Muscle layer of duodenum (tissue), 2 donors: ENCODE data around the gene OR4S1.
"Not testable (repeated sequence)": the region's sequence is repeated elsewhere in the genome, so short reads cannot be mapped to it uniquely, and the experiment has no call there.

ENCODE experiments used
- H3K27ac ChIP-seq: one replicate; pipeline ENCODE4 v1.7.0; 2013; ENCODE audit warnings: mild to moderate bottlenecking, low read length
- H3K27me3 ChIP-seq: one replicate; pipeline ENCODE4 v1.7.0; 2013; ENCODE audit warnings: low read depth, mild to moderate bottlenecking, control low read depth, low read length
- H3K36me3 ChIP-seq, 2 donors: one replicate each; pipeline ENCODE4 v1.7.0; 2013; ENCODE audit warnings: low read length in 2 of 2, control low read depth in 1 of 2, mild to moderate bottlenecking in 1 of 2; ENCODE audit not compliant: insufficient read depth in 2 of 2, control insufficient read depth in 1 of 2
- H3K4me1 ChIP-seq, 2 donors: one replicate each; pipeline ENCODE4 v1.7.0; 2013; ENCODE audit warnings: low read length in 2 of 2, mild to moderate bottlenecking in 2 of 2, control low read depth in 1 of 2, moderate library complexity in 1 of 2; ENCODE audit not compliant: insufficient read depth in 2 of 2, control insufficient read depth in 1 of 2
- H3K4me3 ChIP-seq, 2 donors: one replicate each; pipeline ENCODE4 v1.7.0; 2013; ENCODE audit warnings: low read length in 2 of 2, low read depth in 1 of 2, mild to moderate bottlenecking in 1 of 2
- H3K9me3 ChIP-seq, 2 donors: one replicate each; pipeline ENCODE4 v1.7.0; 2013; ENCODE audit warnings: low read length in 2 of 2, control low read depth in 1 of 2, mild to moderate bottlenecking in 1 of 2; ENCODE audit not compliant: control insufficient read depth in 1 of 2
- donor health status: healthy.

Gene OR4S1

GRCh38 chr11:48305923-48306322 lies at the start of gene OR4S1:
OR4S1 (plus strand) TSS chr11:48306223; CDS start chr11:48306223, 0 bp downstream.
- H3K27me3 ChIP-seq, result no peaks in the 10 kb centered on the region
- no peaks in the 10 kb centered on the region for H3K9me3 ChIP-seq
- no peaks in the 10 kb centered on the region for H3K36me3 ChIP-seq
- no peaks in the 10 kb centered on the region for H3K4me1 ChIP-seq
- no peak within 1 kb of the TSS for H3K27ac ChIP-seq
- no peak within 1 kb of the TSS for H3K4me3 ChIP-seq

- H3K4me1 ChIP-seq, result no peaks in the 10 kb centered on the region
- no peak overlapping the region for H3K27ac ChIP-seq
- H3K27me3 ChIP-seq, result no peaks in the 10 kb centered on the region
- H3K4me3 ChIP-seq, result no peak overlapping the region
- no peaks in the 10 kb centered on the region for H3K36me3 ChIP-seq
- H3K9me3 ChIP-seq, result no peaks in the 10 kb centered on the region
These were observed 44.4 kb upstream of the OR4S1 start for GRCh38 chr11:48261600-48261999.

DNA sequence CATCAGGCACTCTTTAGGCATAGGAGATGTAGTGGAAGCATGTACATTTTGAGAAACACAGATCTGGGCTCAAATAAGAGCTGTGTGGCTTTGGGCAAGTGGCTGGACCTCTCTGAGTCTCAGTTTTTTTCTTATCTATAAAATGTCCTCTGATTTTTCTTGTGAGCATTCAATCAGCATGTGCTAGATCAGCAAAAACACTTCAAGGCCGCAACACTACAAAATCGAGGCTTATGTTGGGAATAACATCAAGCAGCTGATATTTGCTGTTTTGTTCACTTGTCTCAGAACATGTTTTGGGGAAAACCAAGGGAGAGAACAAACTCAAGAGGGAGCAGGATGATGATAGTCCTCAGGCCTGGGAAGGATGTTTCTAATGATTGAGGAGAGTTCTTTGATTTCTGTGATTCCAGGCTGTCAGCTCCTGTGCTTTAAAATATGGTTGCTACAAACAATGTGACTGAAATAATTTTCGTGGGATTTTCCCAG lies 42.6 kb upstream of the OR4S1 start, which contains the start of gene OR4X1:
TSS of gene OR4X1 (plus strand) at position 439 of the 489 bp plus-strand sequence. CDS start at position 439, 0 bp downstream.
- Histone ChIP-seq H3K9me3 (no peaks in the 10 kb centered on the region), H3K27me3 (no peaks in the 10 kb centered on the region), H3K36me3 (no peaks in the 10 kb centered on the region), H3K4me3 (no peak within 1 kb of the TSS), H3K4me1 (no peaks in the 10 kb centered on the region), H3K27ac (no peak within 1 kb of the TSS)

GRCh38 chr11:48270621-48271020 lies 35.4 kb upstream of the OR4S1 start:
- Histone ChIP-seq H3K9me3 (no peaks in the 10 kb centered on the region), H3K27ac (no peak overlapping the region), H3K27me3 (no peaks in the 10 kb centered on the region), H3K4me1 (no peaks in the 10 kb centered on the region), H3K4me3 (no peak overlapping the region), H3K36me3 (no peaks in the 10 kb centered on the region)

DNA sequence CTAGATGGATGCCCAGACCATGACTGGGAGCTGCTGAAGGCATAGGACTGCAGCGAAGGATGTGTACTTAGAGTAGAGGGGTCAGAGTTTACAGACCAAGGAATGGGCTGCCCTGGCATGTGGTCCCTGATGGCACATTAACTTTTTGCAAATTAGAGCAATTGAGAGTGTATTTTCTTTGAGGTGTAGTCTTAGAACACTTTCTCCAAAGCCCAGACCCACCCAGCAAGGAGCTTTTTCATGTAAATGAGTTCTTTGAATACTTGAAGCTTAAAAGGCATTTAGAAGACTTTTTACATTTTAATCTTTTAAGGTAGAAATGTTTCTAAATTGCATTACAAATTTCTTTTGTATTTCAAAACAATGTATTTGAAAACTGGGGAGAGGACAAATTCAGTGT lies 33.4 kb upstream of the OR4S1 start:
- no peaks in the 10 kb centered on the region for H3K4me1 ChIP-seq
- no peaks in the 10 kb centered on the region for H3K36me3 ChIP-seq
- no peak overlapping the region for H3K27ac ChIP-seq
- no peaks in the 10 kb centered on the region for H3K9me3 ChIP-seq
- no peaks in the 10 kb centered on the region for H3K27me3 ChIP-seq
- H3K4me3 ChIP-seq, result no peak overlapping the region

DNA sequence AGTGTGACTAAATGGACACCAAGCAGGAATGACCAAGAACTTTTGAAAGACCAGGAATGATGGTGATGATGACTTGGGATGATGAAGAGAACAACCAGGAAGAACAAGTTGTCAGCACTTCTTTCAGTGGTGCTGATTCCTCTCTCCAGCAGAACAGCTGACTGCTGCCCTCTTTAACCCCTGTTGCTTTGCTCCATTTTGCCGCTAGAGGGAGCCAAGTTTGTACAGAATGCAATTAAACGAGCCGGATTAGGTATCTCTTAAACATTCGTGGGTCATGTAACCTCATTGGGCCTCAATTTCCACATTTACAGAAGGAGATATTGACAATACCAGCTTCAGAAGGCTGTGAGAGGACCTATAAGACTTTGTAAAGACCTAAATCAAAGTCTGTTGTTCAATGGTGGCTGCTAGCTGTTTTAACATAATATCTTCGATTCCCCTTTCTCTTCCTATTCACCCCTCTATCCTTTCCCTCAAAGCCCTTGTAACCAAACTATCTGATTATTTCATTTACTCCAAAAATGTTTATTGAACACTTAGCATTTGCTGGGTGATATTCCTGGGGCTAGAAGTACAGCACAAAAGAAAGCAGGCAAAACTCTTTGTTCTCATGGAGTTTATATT lies 1.9 kb downstream of the OR4S1 start:
- H3K27ac ChIP-seq, result no peak overlapping the region
- H3K4me3 ChIP-seq, result no peak overlapping the region
- no peaks in the 10 kb centered on the region for H3K27me3 ChIP-seq
- no peaks in the 10 kb centered on the region for H3K4me1 ChIP-seq
- H3K9me3 ChIP-seq, result no peaks in the 10 kb centered on the region
- no peaks in the 10 kb centered on the region for H3K36me3 ChIP-seq

GRCh38 chr11:48313590-48313989 lies 7.6 kb downstream of the OR4S1 start:
- not testable (repeated sequence) for H3K36me3 ChIP-seq, H3K4me1 ChIP-seq, H3K27ac ChIP-seq, H3K27me3 ChIP-seq, H3K9me3 ChIP-seq, H3K4me3 ChIP-seq

GRCh38 chr11:48319813-48320212 lies 13.8 kb downstream of the OR4S1 start:
- not testable (repeated sequence) for H3K27ac ChIP-seq, H3K27me3 ChIP-seq, H3K9me3 ChIP-seq, H3K36me3 ChIP-seq, H3K4me1 ChIP-seq, H3K4me3 ChIP-seq

DNA sequence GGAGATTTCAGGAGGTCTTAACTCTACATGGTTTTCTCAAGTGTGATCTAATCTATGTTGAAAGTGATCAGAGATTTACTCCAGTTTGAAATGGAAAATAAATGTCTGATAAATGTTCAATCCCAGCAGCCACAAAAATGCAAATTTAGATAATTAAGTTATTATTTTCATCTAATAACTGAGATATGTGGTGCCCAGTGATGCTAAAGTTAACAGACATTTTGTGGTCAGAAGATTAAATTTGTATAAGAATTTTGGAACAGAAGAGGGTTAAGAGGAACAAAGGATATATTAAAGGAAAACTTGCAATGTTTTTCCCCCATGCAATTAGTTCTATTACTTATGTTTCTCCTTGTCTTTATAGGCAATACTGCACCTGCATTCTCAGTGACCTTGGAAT lies 18.6 kb downstream of the OR4S1 start, which contains the start of gene OR4C3:
TSS of gene OR4C3 (plus strand) at position 301 of the 400 bp plus-strand sequence. CDS start 102 bp downstream, outside the sequence.
- not testable (repeated sequence) for H3K9me3 ChIP-seq, H3K27ac ChIP-seq, H3K4me3 ChIP-seq, H3K27me3 ChIP-seq, H3K4me1 ChIP-seq, H3K36me3 ChIP-seq

GRCh38 chr11:48341466-48341865 lies 35.4 kb downstream of the OR4S1 start:
- peaks cover 0 to 3% of the 10 kb centered on the region in 2 donors for H3K9me3 ChIP-seq
- H3K27me3 ChIP-seq, result no peaks in the 10 kb centered on the region
- H3K4me1 ChIP-seq, result no peaks in the 10 kb centered on the region
- H3K4me3 ChIP-seq, result no peak overlapping the region
- no peaks in the 10 kb centered on the region for H3K36me3 ChIP-seq
- no peak overlapping the region for H3K27ac ChIP-seq

DNA sequence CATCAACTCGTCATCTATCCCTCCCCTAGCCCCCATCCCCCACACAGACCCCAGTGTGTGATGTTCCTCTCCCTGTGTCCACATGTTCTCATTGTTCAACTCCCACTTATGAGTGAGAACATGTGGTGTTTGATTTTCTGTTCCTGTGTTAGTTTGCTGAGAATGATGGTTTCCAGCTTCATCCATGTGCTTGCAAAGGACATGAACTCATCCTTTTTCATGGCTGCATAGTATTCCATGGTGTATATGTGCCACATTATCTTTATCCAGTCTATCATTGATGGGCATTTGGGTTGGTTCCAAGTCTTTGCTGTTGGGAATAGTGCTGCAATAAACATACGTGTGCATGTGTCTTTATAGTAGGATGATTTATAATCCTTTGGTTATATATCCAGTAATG lies 36.5 kb downstream of the OR4S1 start:
- not testable (repeated sequence) for H3K4me1 ChIP-seq, H3K27me3 ChIP-seq, H3K9me3 ChIP-seq, H3K36me3 ChIP-seq, H3K4me3 ChIP-seq, H3K27ac ChIP-seq

DNA sequence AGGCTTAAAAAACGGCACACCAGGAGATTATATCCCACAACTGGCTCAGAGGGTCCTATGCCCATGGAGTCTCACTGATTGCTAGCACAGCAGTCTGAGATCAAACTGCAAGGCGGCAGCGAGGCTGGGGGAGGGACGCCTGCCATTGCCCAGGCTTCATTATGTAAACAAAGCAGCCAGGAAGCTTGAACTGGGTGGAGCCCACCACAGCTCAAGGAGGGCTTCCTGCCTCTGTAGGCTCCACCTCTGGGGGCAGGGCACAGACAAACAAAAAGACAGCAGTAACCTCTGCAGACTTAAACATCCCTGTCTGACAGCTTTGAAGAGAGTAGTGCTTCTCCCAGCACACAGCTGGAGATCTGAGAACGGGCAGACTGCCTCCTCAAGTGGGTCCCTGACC lies 40.3 kb downstream of the OR4S1 start:
- H3K27ac ChIP-seq, H3K27me3 ChIP-seq, H3K4me3 ChIP-seq, H3K4me1 ChIP-seq, H3K9me3 ChIP-seq, H3K36me3 ChIP-seq: not testable (repeated sequence)
